Prostate gland (tissue), 2 donors: ENCODE measurements around the gene PANX2. TPM values are rescaled to one million over a fixed set of nuclear protein-coding genes. Genes with fewer than 3 reads are reported as not detected.

Experiments
- DNase-seq: peaks from one replicate; pipeline ENCODE4 v3.0.0-alpha.2; 2019; ENCODE audit warnings: low spot score
- H3K27ac ChIP-seq, 2 donors: fragments of 200-600 bp; sonication (generic); 2 replicates each; pipeline ENCODE4 v1.5.1; 2017 to 2019
- H3K27me3 ChIP-seq: fragments of 200-600 bp; sonication (generic); replicated peaks from 2 replicates; pipeline ENCODE4 v1.5.1; 2019; ENCODE audit not compliant: insufficient read depth
- H3K36me3 ChIP-seq, 2 donors: fragments of 200-600 bp; sonication (generic); 1 replicate in 1 of 2; 2 replicates in 1 of 2; pipeline versions ENCODE4 v1.5.1 to v1.8.1; 2017 to 2019
- H3K4me1 ChIP-seq: fragments of 200-600 bp; sonication (generic); replicated peaks from 2 replicates; pipeline ENCODE4 v1.5.1; 2019
- H3K4me3 ChIP-seq, 2 donors: fragments of 200-600 bp; sonication (generic); 2 replicates each; pipeline ENCODE4 v1.5.1; 2017 to 2019
- H3K9me3 ChIP-seq: fragments of 200-600 bp; sonication (generic); 2 replicates; pipeline ENCODE4 v1.5.1; 2017
- POLR2A ChIP-seq: fragments of 450-650 bp; IDR thresholded peaks from one replicate; pipeline ENCODE4 v1.6.1; 2016; ENCODE audit warnings: antibody characterized with exemption, mild to moderate bottlenecking
- POLR2AphosphoS5 ChIP-seq: sonication (generic); formaldehyde crosslinking; IDR thresholded peaks from one replicate; pipeline ENCODE4 v1.6.1; 2017; ENCODE audit warnings: antibody characterized with exemption
- WGBS: methylation state at CpG from one replicate; pipeline ENCODE4 v1.1.5; 2018; 5-methylcytosine and 5-hydroxymethylcytosine counted together
- intact Hi-C: fragments of 100-400 bp; cut with DNase I; formaldehyde crosslinking; loops from one replicate; pipeline ENCODE4 v1.14.2; 2022
- total RNA-seq, 2 donors: library from RNA; depleted of rRNA; stranded (reverse); fragments of >200 nt; gene quantifications; one replicate each; pipeline ENCODE4 v1.1.0, GENCODE V29; 2016
- TF ChIP-seq, protein P1 (sequence below), 4 experiments: fragments of 200-600 bp in 2 of 4; fragments of 450-650 bp in 2 of 4; sonication (generic) in 2 of 4; IDR thresholded peaks; 1 replicate in 3 of 4; 2 replicates in 1 of 4; pipeline ENCODE4 v1.5.1; 2016 to 2019; ENCODE audit warnings: antibody characterized with exemption in 4 of 4, mild to moderate bottlenecking in 2 of 4, moderate library complexity in 2 of 4

Gene PANX2
- total RNA-seq, 2 donors from 2014 or later: 7.5 to 9.5 TPM

DNA sequence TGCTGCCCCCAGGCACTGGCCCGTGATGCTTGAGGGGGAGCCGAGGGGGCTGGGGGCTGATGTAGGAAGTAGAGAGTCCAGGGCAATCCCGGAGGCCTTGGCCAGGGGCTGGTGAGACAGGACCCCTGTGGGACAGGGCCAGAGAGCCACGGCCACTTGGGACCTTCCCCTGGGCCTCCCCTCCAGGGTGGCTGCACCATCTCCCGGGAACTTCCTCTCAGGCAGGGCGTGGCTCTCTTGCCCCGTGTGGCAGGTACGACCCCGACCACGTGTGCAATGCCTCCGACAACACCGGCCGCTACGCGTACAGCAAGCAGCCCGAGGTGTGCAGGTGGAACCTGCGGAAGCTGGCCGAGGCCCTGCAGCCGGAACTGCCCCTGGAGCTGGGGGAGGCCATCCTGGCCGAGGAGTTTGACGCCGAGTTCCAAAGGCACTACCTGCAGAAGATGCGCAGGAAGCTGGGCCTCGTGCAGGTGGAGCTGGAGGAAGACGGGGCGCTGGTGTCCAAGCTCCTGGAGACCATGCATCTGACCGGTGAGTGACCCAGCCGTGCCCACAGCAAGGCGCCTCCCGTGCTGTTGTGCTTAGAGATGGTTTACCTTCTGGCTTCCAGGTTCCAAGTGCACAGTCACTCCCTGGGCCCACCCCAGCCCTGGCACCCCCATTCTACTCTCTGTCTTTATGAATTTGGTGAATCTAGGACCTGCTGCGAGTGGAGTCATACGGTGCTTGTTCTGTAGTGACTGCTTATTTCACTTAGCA is 40.0 kb downstream of the PANX2 start:
- intact Hi-C loops: no loop called here
- no peak overlapping the region for H3K27ac ChIP-seq
- no peak for DNase-seq
- H3K27me3 ChIP-seq: no peaks in the 10 kb centered on the region
- H3K36me3 ChIP-seq: peaks cover 5 to 13% of the 10 kb centered on the region in 2 donors
- H3K4me1 ChIP-seq: no peaks in the 10 kb centered on the region
- 79% methylated on average over 23 of the region's 32 CpGs for WGBS
- no peak overlapping the region for H3K4me3 ChIP-seq
- no peaks in the 10 kb centered on the region for H3K9me3 ChIP-seq
- TF ChIP-seq POLR2A (no peak), POLR2AphosphoS5 (no peak)
- TF ChIP-seq, protein P1, sequence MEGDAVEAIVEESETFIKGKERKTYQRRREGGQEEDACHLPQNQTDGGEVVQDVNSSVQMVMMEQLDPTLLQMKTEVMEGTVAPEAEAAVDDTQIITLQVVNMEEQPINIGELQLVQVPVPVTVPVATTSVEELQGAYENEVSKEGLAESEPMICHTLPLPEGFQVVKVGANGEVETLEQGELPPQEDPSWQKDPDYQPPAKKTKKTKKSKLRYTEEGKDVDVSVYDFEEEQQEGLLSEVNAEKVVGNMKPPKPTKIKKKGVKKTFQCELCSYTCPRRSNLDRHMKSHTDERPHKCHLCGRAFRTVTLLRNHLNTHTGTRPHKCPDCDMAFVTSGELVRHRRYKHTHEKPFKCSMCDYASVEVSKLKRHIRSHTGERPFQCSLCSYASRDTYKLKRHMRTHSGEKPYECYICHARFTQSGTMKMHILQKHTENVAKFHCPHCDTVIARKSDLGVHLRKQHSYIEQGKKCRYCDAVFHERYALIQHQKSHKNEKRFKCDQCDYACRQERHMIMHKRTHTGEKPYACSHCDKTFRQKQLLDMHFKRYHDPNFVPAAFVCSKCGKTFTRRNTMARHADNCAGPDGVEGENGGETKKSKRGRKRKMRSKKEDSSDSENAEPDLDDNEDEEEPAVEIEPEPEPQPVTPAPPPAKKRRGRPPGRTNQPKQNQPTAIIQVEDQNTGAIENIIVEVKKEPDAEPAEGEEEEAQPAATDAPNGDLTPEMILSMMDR (IDR thresholded peaks at IDR 0.05): no peak

DNA sequence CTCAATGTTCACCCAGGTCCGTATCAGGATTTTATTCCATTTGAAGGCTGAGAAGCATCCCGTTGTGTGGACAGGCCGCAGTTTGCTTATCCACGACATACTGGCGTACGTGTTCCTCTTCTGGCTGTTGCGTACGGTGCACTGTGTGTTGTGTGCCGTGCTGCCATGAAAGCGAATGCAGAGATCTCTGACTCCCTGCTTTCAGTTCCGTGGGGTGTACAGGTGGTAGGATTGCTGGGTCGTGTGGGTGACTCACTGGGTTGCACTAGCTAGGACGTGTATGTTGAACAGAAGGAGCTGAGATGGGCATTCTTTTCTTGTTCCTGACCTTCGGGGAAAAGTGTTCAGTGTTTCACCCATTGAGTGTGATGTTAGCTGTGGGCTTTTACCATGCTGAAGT is 40.6 kb downstream of the PANX2 start:
- no peak for DNase-seq
- no peaks in the 10 kb centered on the region for H3K27me3 ChIP-seq
- no peak for TF ChIP-seq POLR2AphosphoS5
- TF ChIP-seq, protein P1 (IDR thresholded peaks at IDR 0.05): no peak
- TF ChIP-seq POLR2A: no peak
- 83% methylated on average over 14 of the region's 14 CpGs for WGBS
- no peaks in the 10 kb centered on the region for H3K9me3 ChIP-seq
- intact Hi-C loops: no loop called here
- no peaks in the 10 kb centered on the region for H3K4me1 ChIP-seq
- H3K36me3 ChIP-seq: peaks cover 5 to 14% of the 10 kb centered on the region in 2 donors
- H3K4me3 ChIP-seq: no peak overlapping the region
- no peak overlapping the region for H3K27ac ChIP-seq

DNA sequence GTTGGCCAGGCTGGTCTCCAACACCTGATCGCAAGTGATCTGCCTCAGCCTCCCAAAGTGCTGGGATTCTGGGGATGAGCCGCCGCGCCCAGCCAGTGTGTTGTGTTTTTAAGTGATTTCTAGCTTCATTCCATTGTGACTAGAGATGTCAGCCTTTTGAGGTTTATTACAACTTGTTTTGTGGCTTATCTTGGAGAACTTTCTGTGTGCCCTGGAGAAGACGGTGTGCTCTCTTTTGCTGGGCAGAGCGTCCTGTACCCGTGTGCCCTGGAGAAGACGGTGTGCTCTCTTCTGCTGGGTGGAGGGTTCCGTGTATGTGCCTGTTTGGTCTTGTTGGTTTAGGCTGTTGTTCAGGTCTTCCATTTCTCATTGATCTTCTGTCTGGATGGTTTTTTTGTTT is 42.7 kb downstream of the PANX2 start:
- intact Hi-C loops: no loop called here
- 84% methylated on average over 9 of the region's 9 CpGs for WGBS

DNA sequence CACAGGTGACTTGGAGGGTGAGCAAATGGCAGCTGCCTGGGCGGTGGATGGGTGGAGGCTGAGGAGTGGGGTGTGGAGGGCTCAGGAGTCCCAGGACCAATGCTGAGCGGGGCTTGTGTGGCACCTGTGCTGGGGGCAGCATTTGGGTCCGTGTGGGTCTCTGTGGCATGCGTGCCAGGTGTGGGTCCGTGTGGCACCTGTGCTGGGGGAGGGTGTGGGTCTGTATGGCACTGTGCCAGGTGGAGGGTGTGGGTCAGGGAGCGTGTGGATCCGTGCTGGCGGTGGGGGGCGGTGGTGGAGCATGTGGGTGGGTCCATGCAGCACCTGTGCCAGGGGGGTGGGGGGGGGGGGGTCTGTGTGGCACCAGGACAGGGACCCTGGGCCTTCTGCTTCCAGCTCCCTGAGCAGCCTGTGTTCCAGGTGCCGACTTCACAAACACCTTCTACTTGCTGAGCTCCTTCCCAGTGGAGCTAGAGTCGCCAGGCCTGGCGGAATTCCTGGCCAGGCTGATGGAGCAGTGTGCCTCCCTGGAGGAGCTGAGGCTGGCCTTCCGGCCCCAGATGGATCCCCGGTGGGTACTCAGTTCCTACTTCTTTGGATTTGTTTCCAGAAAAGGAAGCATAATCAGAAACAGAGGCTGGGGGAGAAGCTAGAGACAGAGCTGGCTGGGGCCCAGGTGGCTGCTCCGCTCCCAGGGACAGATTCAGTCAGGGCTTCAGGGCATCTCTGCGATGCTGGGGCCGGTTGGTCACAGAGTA is 44.9 kb downstream of the PANX2 start:
- peaks cover 20 to 31% of the 10 kb centered on the region in 2 donors for H3K36me3 ChIP-seq
- no peaks in the 10 kb centered on the region for H3K4me1 ChIP-seq
- H3K4me3 ChIP-seq: no peak overlapping the region
- TF ChIP-seq, protein P1 (IDR thresholded peaks at IDR 0.05): no peak
- TF ChIP-seq POLR2A: no peak
- TF ChIP-seq POLR2AphosphoS5: no peak
- H3K27me3 ChIP-seq: no peaks in the 10 kb centered on the region
- intact Hi-C loops: no loop called here
- WGBS: 67% methylated on average over 17 of the region's 17 CpGs
- no peaks in the 10 kb centered on the region for H3K9me3 ChIP-seq
- DNase-seq: no peak
- H3K27ac ChIP-seq: no peak overlapping the region

More for the DNA sequence above, 42.7 kb downstream of the PANX2 start:
- DNase-seq: no peak
- TF ChIP-seq POLR2A (no peak), POLR2AphosphoS5 (peak; percentile 61)
- peak overlapping the region in 1 of 2 donors; percentile 28 for H3K27ac ChIP-seq
- no peak overlapping the region for H3K4me3 ChIP-seq
- H3K9me3 ChIP-seq: no peaks in the 10 kb centered on the region
- peaks cover 20 to 28% of the 10 kb centered on the region in 2 donors for H3K36me3 ChIP-seq
- H3K27me3 ChIP-seq: no peaks in the 10 kb centered on the region
- H3K4me1 ChIP-seq: no peaks in the 10 kb centered on the region

DNA sequence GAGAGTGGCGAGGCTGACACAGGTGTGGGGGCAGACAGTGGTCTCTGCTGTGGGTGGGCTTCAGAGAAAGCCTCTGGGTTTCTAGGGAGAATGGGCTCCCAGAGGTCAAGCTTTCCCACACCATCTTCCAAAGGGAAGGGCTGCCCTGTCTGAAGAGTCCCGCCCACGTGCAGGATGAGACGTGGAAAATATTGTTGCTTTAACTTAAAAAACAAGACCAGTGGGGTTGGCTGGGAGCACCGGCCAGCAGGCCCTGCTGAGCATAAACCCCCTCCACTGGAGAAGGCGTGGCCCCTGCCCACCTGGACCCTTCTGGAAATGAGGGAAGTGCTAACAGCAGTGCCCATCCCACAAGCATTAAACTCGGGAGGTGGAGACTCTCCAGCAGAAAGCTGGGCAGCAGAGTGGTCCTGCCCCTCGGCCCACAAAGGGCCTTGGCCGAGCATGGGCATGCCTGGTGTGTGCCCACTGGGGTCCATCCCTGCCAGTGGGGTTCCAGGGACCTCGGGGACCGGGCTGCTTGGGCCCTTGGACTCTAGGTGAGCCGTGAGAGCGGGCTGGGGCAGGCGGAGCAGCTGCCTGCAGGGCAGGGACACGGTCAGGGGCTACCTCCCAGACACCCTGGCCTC is 45.6 kb downstream of the PANX2 start:
- TF ChIP-seq POLR2AphosphoS5 (no peak), POLR2A (no peak)
- TF ChIP-seq, protein P1 (IDR thresholded peaks at IDR 0.05): no peak
- Histone ChIP-seq H3K9me3 (no peaks in the 10 kb centered on the region), H3K4me3 (no peak overlapping the region), H3K27me3 (no peaks in the 10 kb centered on the region), H3K4me1 (no peaks in the 10 kb centered on the region), H3K36me3 (peaks cover 22 to 28% of the 10 kb centered on the region in 2 donors), H3K27ac (no peak overlapping the region)
- 77% methylated on average over 11 of the region's 15 CpGs for WGBS
- no peak for DNase-seq
- intact Hi-C loops: no loop called here
